HepG2 (cell line): ENCODE measurements around the gene ZBTB48. TPM values are rescaled to one million over a fixed set of nuclear protein-coding genes. Genes with fewer than 3 reads are reported as not detected.

Experiments used
- ATF1 ChIP-seq: IDR thresholded peaks from 2 replicates; pipeline ENCODE4 v1.6.1; 2016; ENCODE audit warnings: mild to moderate bottlenecking, control low read depth
- BCL6 ChIP-seq: IDR thresholded peaks from 2 replicates; pipeline ENCODE4 v1.6.1; 2016; ENCODE audit warnings: missing genetic modification reagents, missing compliant biosample characterization
- HIC2 ChIP-seq: sonication (generic); formaldehyde crosslinking; IDR thresholded peaks from 2 replicates; pipeline ENCODE4 v1.9.0; 2022; ENCODE audit warnings: low read depth, missing genetic modification reagents
- JUND ChIP-seq: sonication (generic); formaldehyde crosslinking; IDR thresholded peaks from 2 replicates; pipeline ENCODE4 v1.8.0; 2022; ENCODE audit warnings: mild to moderate bottlenecking, missing genetic modification reagents
- MIER2 ChIP-seq: IDR thresholded peaks from 2 replicates; pipeline ENCODE4 v1.6.1; 2016; ENCODE audit warnings: missing biosample characterization, missing genetic modification reagents
- MTA3 ChIP-seq: sonication (generic); formaldehyde crosslinking; IDR thresholded peaks from 2 replicates; pipeline ENCODE4 v1.4.0; 2020; ENCODE audit warnings: missing genetic modification reagents
- NFE2L1 ChIP-seq: sonication (generic); formaldehyde crosslinking; IDR thresholded peaks from 2 replicates; pipeline ENCODE4 v1.4.0; 2020; ENCODE audit warnings: missing genetic modification reagents, mild to moderate bottlenecking, borderline replicate concordance
- NONO ChIP-seq, 2 experiments: fragments of 450-650 bp in 1 of 2; sonication (generic) in 1 of 2; formaldehyde crosslinking in 1 of 2; IDR thresholded peaks in 1 of 2; conservative IDR thresholded peaks in 1 of 2; 2 replicates each; pipeline versions ENCODE4 v1.6.1 to v1.8.0; 2017 to 2022; ENCODE audit warnings: mild to moderate bottlenecking in 1 of 2, missing genetic modification reagents in 1 of 2, moderate library complexity in 1 of 2
- SAP130 ChIP-seq: IDR thresholded peaks from 2 replicates; pipeline ENCODE4 v1.6.1; 2016; ENCODE audit warnings: low read depth
- SKI ChIP-seq: fragments of 450-650 bp; IDR thresholded peaks from one replicate; pipeline ENCODE4 v1.6.1; 2018; ENCODE audit warnings: mild to moderate bottlenecking; ENCODE audit not compliant: partially characterized antibody
- TCF12 ChIP-seq, 2 experiments: fragments of 450-650 bp in 1 of 2; sonication (generic) in 1 of 2; formaldehyde crosslinking in 1 of 2; IDR thresholded peaks; 2 replicates each; pipeline versions ENCODE4 v1.6.1 to v1.8.0; 2017 to 2022; ENCODE audit warnings: antibody characterized with exemption in 1 of 2, mild to moderate bottlenecking in 1 of 2, missing genetic modification reagents in 1 of 2, moderate library complexity in 1 of 2
- YEATS2 ChIP-seq: sonication (generic); formaldehyde crosslinking; IDR thresholded peaks from 2 replicates; pipeline ENCODE4 v1.4.0; 2020; ENCODE audit warnings: missing genetic modification reagents, borderline replicate concordance
- ZBTB39 ChIP-seq: sonication (generic); formaldehyde crosslinking; IDR thresholded peaks from 2 replicates; pipeline ENCODE4 v1.5.0; 2020; ENCODE audit warnings: missing genetic modification reagents
- ZEB1 ChIP-seq: IDR thresholded peaks from 2 replicates; pipeline ENCODE4 v1.6.1; 2012; ENCODE audit warnings: mild to moderate bottlenecking, low read depth, inconsistent platforms; ENCODE audit not compliant: insufficient replicate concordance
- ZFP90 ChIP-seq: sonication (generic); formaldehyde crosslinking; IDR thresholded peaks from 2 replicates; pipeline ENCODE4 v1.8.0; 2022; ENCODE audit warnings: missing genetic modification reagents, mild to moderate bottlenecking, inconsistent platforms, borderline replicate concordance
- ZNF121 ChIP-seq: sonication (generic); formaldehyde crosslinking; IDR thresholded peaks from 2 replicates; pipeline ENCODE4 v1.5.0; 2020; ENCODE audit warnings: mild to moderate bottlenecking, missing genetic modification reagents
- ZNF18 ChIP-seq: sonication (generic); formaldehyde crosslinking; IDR thresholded peaks from 2 replicates; pipeline ENCODE4 v1.8.0; 2022; ENCODE audit warnings: mild to moderate bottlenecking, missing genetic modification reagents; ENCODE audit not compliant: insufficient replicate concordance
- ZNF20 ChIP-seq: sonication (generic); formaldehyde crosslinking; IDR thresholded peaks from 2 replicates; pipeline ENCODE4 v1.4.0; 2020; ENCODE audit warnings: mild to moderate bottlenecking, moderate library complexity, missing genetic modification reagents
- ZNF263 ChIP-seq: sonication (generic); formaldehyde crosslinking; IDR thresholded peaks from 2 replicates; pipeline ENCODE4 v1.4.0; 2020; ENCODE audit warnings: missing genetic modification reagents
- ZNF331 ChIP-seq: sonication (generic); formaldehyde crosslinking; IDR thresholded peaks from 2 replicates; pipeline ENCODE4 v1.4.0; 2020; ENCODE audit warnings: missing genetic modification reagents
- ZNF33A ChIP-seq: sonication (generic); formaldehyde crosslinking; IDR thresholded peaks from 2 replicates; pipeline ENCODE4 v1.5.1; 2020; ENCODE audit warnings: missing genetic modification reagents, mild to moderate bottlenecking, moderate library complexity, borderline replicate concordance
- ZNF510 ChIP-seq: sonication (generic); formaldehyde crosslinking; IDR thresholded peaks from 2 replicates; pipeline ENCODE4 v1.4.0; 2020; ENCODE audit warnings: low read depth, mild to moderate bottlenecking, missing genetic modification reagents
- ZNF616 ChIP-seq: sonication (generic); formaldehyde crosslinking; IDR thresholded peaks from 2 replicates; pipeline ENCODE4 v1.5.0; 2020; ENCODE audit warnings: low read depth, mild to moderate bottlenecking, missing genetic modification reagents
- ZSCAN12 ChIP-seq: sonication (generic); formaldehyde crosslinking; IDR thresholded peaks from 2 replicates; pipeline ENCODE4 v1.9.0; 2021; ENCODE audit warnings: mild to moderate bottlenecking, missing genetic modification reagents
- polyA plus RNA-seq, 8 experiments: library from polyadenylated mRNA; depleted of rRNA in 3 of 8; stranded (reverse) in 7 of 8; unstranded in 1 of 8; fragments of >200 nt; fragmentation: Illumina TruSeq in 4 of 8; extraction: Trizol in 4 of 8; gene quantifications; 2 replicates each; pipeline versions ENCODE4 v1.2.1 to v1.2.3, GENCODE V29; 2011 to 2016; ENCODE audit warnings: low read depth in 4 of 8, missing spikeins in 1 of 8, mixed read lengths in 1 of 8; ENCODE audit not compliant: insufficient read depth in 1 of 8
- total RNA-seq, 5 experiments: library from RNA; depleted of rRNA; stranded (reverse); fragments of >200 nt; fragmentation: Illumina TruSeq; extraction: Trizol; gene quantifications; 2 replicates each; pipeline ENCODE4 v1.2.3, GENCODE V29; 2016; ENCODE audit warnings: low read depth in 1 of 5

The ZBTB48 gene
- total and polyA plus RNA-seq, 2 of the 13 experiments (the other 11 are each of a cell fraction or from before 2014, with no cell fraction given) = 13.0 to 17.1 TPM

- TF ChIP-seq ATF1 (CRISPR knock-in tag) = no peak
- peak; percentile 15 for TF ChIP-seq SKI
- TF ChIP-seq ZBTB39 (CRISPR knock-in tag) = no peak; the same call in 1 of the 2 replicates
- peak; percentile 32 for TF ChIP-seq ZEB1
- TF ChIP-seq ZNF510 = no peak
- TF ChIP-seq ZSCAN12 (CRISPR knock-in tag) = no peak
- TF ChIP-seq ZNF263 (CRISPR knock-in tag) = peak; percentile 21; the same call in 1 of the 2 replicates
- TF ChIP-seq ZNF331 = 0 out of 2 replicates have a peak, but pooled peaks have one; percentile 14
- TF ChIP-seq YEATS2 (CRISPR knock-in tag) = peak; percentile 14; the same call in 1 of the 2 replicates
- no peak for TF ChIP-seq NONO (IDR thresholded peaks at IDR 0.05)
- peak; percentile 86 for TF ChIP-seq NONO (CRISPR knock-in tag; conservative IDR thresholded peaks at IDR 0.05)
- TF ChIP-seq JUND = no peak
- TF ChIP-seq ZNF33A = no peak
- TF ChIP-seq NFE2L1 (CRISPR knock-in tag) = no peak
- TF ChIP-seq ZNF18 (CRISPR knock-in tag) = no peak
- peak; percentile 70 for TF ChIP-seq SAP130
- 0 out of 2 replicates have a peak, but pooled peaks have one; percentile 21 for TF ChIP-seq HIC2 (CRISPR knock-in tag)
- no peak for TF ChIP-seq ZFP90
- peak; percentile 62 for TF ChIP-seq ZNF616
- TF ChIP-seq MTA3 (CRISPR knock-in tag) = no peak
- no peak for TF ChIP-seq TCF12 (IDR thresholded peaks at IDR 0.05)
- TF ChIP-seq TCF12 (CRISPR knock-in tag; IDR thresholded peaks at IDR 0.05) = peak; percentile 58; the same call in 1 of the 2 replicates
- TF ChIP-seq BCL6 (CRISPR knock-in tag) = peak; percentile 19; the same call in 1 of the 2 replicates
- TF ChIP-seq ZNF20 (CRISPR knock-in tag) = no peak
- no peak for TF ChIP-seq ZNF121
- 0 out of 2 replicates have a peak, but pooled peaks have one; percentile 19 for TF ChIP-seq MIER2 (CRISPR knock-in tag)
These were observed 45.2 kb downstream of the ZBTB48 start, which contains the start of gene THAP3 (continued) for GRCh38 chr1:6624710-6625583.
